ENCODE results near the gene FLYWCH1.

Gene FLYWCH1

GRCh38 chr16:2946649-2947048 lies 34.9 kb downstream of the FLYWCH1 start:
- Histone ChIP-seq H3K36me3 (ENCODE audit: insufficient read depth, low read length) (no peaks in the 10 kb centered on the region), H3K4me3 (ENCODE audit: low read length, poor library complexity, severe bottlenecking) (no peak overlapping the region), H2AFZ (ENCODE audit: low read length) (no peak overlapping the region), H3K79me2 (ENCODE audit: insufficient read depth, low read length) (no peaks in the 10 kb centered on the region), H3K4me1 (ENCODE audit: insufficient read depth, low read length, poor library complexity, severe bottlenecking) (no peaks in the 10 kb centered on the region), H3K27me3 (ENCODE audit: insufficient read depth, low read length, poor library complexity, severe bottlenecking) (no peaks in the 10 kb centered on the region), H3F3A (ENCODE audit: low read depth) (no peaks in the 10 kb centered on the region), H3K9ac (ENCODE audit: low read depth, low read length, poor library complexity, severe bottlenecking) (no peak overlapping the region), H3K9me3 (ENCODE audit: insufficient read depth, low read depth, low read length) (no peaks in the 10 kb centered on the region), H4K20me1 (ENCODE audit: insufficient read depth, low read length, poor library complexity, severe bottlenecking) (no peaks in the 10 kb centered on the region), H3K4me2 (ENCODE audit: low read depth, low read length, poor library complexity, severe bottlenecking) (no peak overlapping the region), H3K9me2 (replicated peaks; ENCODE audit: low read depth, low read length) (no peaks in the 10 kb centered on the region)
- TF ChIP-seq CTCF (conservative IDR thresholded peaks at IDR 0.05; ENCODE audit: low read length), result no peak
- TF ChIP-seq EZH2phosphoT487 (IDR thresholded peaks at IDR 0.05; ENCODE audit: borderline replicate concordance), result no peak

GRCh38 chr16:2948807-2949704 lies 37.3 kb downstream of the FLYWCH1 start:
- Histone ChIP-seq H3K4me2 (ENCODE audit: low read depth, low read length, poor library complexity, severe bottlenecking) (no peak overlapping the region), H3K27me3 (ENCODE audit: insufficient read depth, low read length, poor library complexity, severe bottlenecking) (no peaks in the 10 kb centered on the region), H3F3A (ENCODE audit: low read depth) (no peaks in the 10 kb centered on the region), H3K9me3 (ENCODE audit: insufficient read depth, low read depth, low read length) (no peaks in the 10 kb centered on the region), H2AFZ (ENCODE audit: low read length) (no peak overlapping the region), H3K36me3 (ENCODE audit: insufficient read depth, low read length) (no peaks in the 10 kb centered on the region), H3K4me3 (ENCODE audit: low read length, poor library complexity, severe bottlenecking) (no peak overlapping the region), H3K79me2 (ENCODE audit: insufficient read depth, low read length) (no peaks in the 10 kb centered on the region), H4K20me1 (ENCODE audit: insufficient read depth, low read length, poor library complexity, severe bottlenecking) (no peaks in the 10 kb centered on the region), H3K4me1 (ENCODE audit: insufficient read depth, low read length, poor library complexity, severe bottlenecking) (no peaks in the 10 kb centered on the region), H3K9me2 (replicated peaks; ENCODE audit: low read depth, low read length) (no peaks in the 10 kb centered on the region), H3K9ac (ENCODE audit: low read depth, low read length, poor library complexity, severe bottlenecking) (no peak overlapping the region)
- TF ChIP-seq EZH2phosphoT487 (IDR thresholded peaks at IDR 0.05; ENCODE audit: borderline replicate concordance), result no peak
- no peak for TF ChIP-seq CTCF (conservative IDR thresholded peaks at IDR 0.05; ENCODE audit: low read length)

GRCh38 chr16:2949705-2950352 lies 38.1 kb downstream of the FLYWCH1 start:
- Histone ChIP-seq H3K4me2 (ENCODE audit: low read depth, low read length, poor library complexity, severe bottlenecking) (no peak overlapping the region), H2AFZ (ENCODE audit: low read length) (no peak overlapping the region), H3F3A (ENCODE audit: low read depth) (no peaks in the 10 kb centered on the region), H3K36me3 (ENCODE audit: insufficient read depth, low read length) (no peaks in the 10 kb centered on the region), H3K4me3 (ENCODE audit: low read length, poor library complexity, severe bottlenecking) (no peak overlapping the region), H3K27me3 (ENCODE audit: insufficient read depth, low read length, poor library complexity, severe bottlenecking) (no peaks in the 10 kb centered on the region), H3K9ac (ENCODE audit: low read depth, low read length, poor library complexity, severe bottlenecking) (no peak overlapping the region), H3K9me2 (replicated peaks; ENCODE audit: low read depth, low read length) (no peaks in the 10 kb centered on the region), H3K79me2 (ENCODE audit: insufficient read depth, low read length) (no peaks in the 10 kb centered on the region), H3K9me3 (ENCODE audit: insufficient read depth, low read depth, low read length) (no peaks in the 10 kb centered on the region), H3K4me1 (ENCODE audit: insufficient read depth, low read length, poor library complexity, severe bottlenecking) (no peaks in the 10 kb centered on the region), H4K20me1 (ENCODE audit: insufficient read depth, low read length, poor library complexity, severe bottlenecking) (no peaks in the 10 kb centered on the region)
- no peak for TF ChIP-seq CTCF (conservative IDR thresholded peaks at IDR 0.05; ENCODE audit: low read length)
- TF ChIP-seq EZH2phosphoT487 (IDR thresholded peaks at IDR 0.05; ENCODE audit: borderline replicate concordance), result no peak

All from Loucy (cell line).